NCI-H460 (cell line): ENCODE results near the gene SLC26A1. TPM values are rescaled to one million over a fixed set of nuclear protein-coding genes. Genes with fewer than 3 reads are reported as not detected.

ENCODE experiments used
- DNase-seq: peaks from one replicate; pipeline ENCODE4 v3.0.0-alpha.2; 2016; ENCODE audit warnings: low read depth; ENCODE audit errors: extremely low read depth
- total RNA-seq: library from RNA; depleted of rRNA; stranded (reverse); fragments of >200 nt; shearing (Covaris generic); gene quantifications from 2 replicates; pipeline ENCODE4 v1.2.3, GENCODE V29; 2014

SLC26A1 gene
- total RNA-seq, 1 experiment from 2014 or later, result 1.1 TPM

DNA sequence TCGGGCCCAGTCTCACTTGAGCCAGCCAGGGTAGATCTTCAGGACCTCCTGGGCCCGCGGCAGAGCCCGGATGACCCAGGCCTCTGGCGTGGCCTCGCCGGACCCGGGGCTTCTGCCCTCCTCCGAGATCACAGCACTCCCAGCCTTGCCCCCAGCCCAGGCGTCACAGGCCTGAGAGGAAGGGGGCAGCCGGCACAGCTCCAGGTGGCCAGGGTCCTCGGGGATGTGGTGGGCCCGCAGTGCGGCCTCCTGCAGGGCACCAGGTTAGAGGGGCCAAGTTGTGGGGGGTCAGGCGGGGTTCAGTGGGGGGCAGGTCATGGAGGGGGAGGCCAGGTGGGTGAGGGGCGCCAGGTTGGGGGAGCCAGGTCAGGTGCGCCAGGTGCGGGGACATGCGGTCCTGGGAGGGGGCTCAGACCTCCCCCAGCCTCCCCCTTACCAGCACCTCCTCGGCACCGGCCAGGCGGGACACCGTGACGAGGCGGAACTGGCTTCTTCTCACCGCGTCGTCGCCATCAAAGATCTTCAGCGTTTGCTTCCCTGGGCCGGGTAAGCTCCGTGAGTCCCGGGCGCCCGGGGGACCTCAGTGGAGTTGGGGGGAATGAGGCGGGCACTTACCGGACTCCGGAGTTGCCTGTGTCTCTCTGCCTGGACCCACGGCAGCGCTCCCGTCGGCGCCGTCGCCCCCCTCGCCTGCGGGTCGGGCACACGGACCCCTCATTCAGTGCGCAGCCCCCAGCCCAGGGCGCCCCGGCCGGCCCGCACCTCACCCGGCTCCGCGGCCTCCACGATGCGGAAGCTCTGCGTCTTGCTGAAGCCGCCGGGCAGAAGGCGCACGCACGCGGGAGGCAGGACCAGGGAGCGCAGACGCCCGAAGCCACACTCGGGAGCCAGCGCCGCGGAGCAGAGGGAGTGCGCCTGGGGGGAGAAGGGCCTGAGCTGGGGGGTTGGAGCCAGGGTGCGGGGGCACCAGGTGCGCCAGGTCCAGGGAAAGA is 25.8 kb downstream of the SLC26A1 start:
- DNase-seq, result no peak

- DNase-seq, result no peak
These were observed 26.7 kb downstream of the SLC26A1 start for GRCh38 chr4:966266-967112.

DNA sequence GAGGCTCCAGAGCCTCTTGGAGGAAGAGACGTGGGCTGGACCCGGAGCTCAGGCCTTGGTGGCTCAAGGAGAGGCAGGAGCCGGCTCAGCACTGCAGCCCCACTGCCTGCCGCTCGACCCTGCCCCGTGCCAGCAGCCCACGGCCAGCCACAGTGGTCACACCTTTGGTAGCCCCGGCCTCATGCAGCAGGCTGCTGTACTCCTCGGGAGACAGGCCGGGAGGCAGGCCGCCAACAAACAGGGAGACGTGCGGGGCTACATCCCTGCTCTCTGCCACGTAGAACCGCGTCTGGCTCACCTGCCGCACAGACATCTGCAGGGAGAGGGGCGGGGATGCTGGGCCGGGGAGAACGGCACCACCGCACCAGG is 27.5 kb downstream of the SLC26A1 start:
- no peak for DNase-seq

GRCh38 chr4:965048-965765 is 28.0 kb downstream of the SLC26A1 start:
- no peak for DNase-seq

GRCh38 chr4:964346-965025 is 28.7 kb downstream of the SLC26A1 start:
- no peak for DNase-seq

GRCh38 chr4:963276-964225 is 29.7 kb downstream of the SLC26A1 start:
- DNase-seq, result no peak

DNA sequence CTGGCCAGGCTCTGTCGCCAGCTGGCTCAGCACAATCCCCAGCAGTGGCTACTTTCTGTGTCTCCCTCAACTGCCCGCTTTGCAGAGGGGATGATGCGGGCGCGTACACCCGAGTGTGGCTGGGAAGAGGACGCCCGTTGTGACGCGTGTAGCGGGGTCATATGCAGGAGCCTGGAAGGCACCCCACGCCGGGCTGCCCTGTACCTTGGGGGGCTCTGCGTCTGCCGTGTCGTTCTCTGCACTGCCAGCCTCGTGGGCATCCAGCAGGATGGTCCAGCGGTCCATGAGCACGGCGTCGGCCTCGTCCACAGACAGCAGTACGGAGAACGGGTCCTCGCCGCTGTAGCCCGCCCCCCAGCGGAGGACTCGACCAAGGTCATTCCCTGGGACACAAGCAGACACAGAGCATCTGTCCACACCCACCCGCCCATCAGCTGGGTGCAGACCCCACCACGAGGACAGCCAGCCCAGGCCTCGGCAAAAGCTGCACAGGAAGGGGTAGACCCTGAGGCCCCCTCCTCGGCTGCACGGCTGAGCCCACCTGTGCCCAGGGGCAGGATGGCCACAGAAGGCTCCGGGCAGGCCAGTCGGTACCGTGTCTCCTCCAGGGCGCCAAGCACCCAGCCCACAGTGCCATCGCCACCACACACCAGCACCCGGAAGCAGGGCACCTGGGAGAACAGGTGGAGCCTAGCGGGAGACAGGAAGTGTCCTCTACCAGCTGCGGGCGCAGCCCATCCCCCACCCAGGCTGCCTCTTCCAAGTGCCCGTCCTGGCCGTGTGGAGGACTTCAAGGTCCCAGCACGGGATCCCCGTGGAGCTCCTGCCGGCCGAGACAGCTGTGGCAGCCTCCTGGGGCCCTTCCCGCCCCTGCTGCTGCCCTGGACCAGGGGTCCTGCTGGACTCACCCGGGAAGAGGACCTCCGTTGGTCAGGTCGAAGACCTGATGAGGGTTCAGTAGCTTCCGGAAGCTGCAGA is 30.7 kb downstream of the SLC26A1 start:
- no peak for DNase-seq

DNA sequence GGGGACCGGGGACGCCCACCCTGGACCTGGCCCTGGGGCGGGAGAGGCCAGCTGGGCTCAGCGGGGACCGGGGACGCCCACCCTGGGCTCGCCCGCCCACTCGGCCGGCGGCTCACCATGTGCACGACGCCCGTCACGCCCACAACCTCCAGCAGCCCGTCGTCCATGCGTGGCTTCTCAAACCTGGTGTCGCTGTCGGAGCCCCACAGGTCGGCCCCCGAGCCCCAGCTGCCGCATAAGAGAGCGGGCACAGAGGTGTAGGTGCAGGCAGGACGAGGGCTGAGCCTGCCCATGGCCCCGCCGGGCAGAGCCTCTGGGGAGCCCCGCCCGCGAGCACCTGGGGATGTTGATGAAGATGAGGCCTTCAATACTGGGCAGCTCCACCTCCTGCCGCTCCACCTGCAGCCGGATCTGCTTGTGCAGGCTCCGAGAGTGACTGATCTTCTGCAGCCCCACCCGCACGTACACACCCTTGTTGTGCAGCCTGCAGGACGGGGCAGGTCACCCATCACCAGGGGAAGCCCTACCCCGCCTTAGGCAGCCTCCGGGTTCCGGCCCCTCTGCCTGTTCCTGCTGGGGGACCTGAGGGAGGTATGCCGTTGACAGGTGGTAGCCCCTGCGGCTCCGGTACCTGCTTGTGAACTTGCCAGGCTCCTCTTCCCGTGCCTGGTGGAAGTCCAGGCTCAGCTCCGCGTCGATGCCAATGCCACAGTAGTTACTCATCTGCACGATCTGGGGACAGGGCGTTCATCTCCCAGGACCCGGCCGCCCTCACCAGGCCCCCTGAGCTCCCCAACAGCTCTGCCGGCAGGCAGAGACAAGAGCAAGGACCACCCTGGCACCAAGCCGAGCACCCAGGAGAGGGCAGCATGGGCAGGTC is 31.6 kb downstream of the SLC26A1 start:
- DNase-seq, result no peak

DNA sequence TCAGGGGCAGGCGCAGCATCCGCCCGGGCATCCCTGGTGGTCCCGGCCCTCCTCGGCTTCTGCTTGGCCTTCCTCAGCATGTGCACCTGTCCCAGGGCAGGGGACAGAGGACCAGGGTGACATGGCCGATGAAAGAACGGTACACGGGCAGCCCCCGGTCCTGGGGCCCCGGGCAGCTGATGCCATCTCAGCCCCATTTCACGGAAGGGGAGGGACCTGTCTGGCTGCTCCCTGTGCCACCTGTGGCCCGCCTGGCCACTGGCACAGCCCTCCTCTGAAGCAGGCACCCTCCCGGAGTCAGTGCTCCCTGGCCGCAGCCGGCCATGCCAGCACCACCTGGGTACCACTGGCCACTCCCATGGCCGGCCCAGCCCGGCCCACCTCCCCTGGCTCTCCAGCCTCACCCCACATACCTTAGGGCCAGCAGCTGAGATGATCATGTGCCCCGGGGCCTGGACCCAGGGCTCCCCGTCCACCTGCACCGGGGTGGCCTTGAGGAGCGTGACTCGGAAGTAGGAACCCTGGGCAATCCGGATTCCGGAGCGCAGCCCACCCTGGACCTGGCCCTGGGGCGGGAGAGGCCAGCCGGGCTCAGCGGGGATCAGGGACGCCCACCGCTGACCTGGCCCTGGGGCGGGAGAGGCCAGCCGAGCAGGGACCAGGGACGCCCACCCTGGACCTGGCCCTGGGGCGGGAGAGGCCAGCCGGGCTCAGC is 32.4 kb downstream of the SLC26A1 start:
- DNase-seq, result no peak

DNA sequence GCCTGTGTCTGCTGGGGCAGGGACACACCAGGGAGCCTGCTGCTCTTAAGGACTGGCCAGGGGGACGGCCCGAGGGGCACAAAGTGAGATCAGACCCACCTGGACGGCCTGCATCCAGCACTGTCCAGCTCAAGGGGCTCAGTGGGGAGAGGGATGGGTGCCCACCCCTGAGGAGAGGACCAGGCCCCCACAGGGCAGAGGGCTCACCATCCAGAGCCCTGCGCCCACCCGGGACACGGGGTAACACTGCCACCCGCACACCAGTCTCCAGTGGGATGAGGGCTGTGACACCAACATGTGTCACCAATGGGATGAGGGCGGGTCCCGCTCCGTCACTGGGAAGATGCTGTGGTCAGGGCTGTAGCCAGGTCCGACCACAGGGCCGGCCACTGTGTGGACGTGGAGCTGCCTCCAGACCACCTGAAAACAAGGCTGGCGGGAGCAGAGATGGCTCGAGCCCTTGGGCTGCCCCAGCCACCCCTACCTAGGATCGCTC is 33.0 kb downstream of the SLC26A1 start:
- no peak for DNase-seq

- DNase-seq, result no peak
These were observed 33.7 kb downstream of the SLC26A1 start for GRCh38 chr4:959338-960139.

- DNase-seq, result no peak
These were observed 34.4 kb downstream of the SLC26A1 start for GRCh38 chr4:958696-959337.

GRCh38 chr4:958314-958665 is 34.9 kb downstream of the SLC26A1 start:
- DNase-seq, result no peak

- no peak for DNase-seq
These were observed 35.5 kb downstream of the SLC26A1 start for GRCh38 chr4:957581-958313.
